HepG2 (cell line): ENCODE results near the gene USP19. TPM values are rescaled to one million over a fixed set of nuclear protein-coding genes. Genes with fewer than 3 reads are reported as not detected.

Experiments used
- DZIP1 ChIP-seq: sonication (generic); formaldehyde crosslinking; IDR thresholded peaks from 2 replicates; pipeline ENCODE4 v1.5.0; 2020; ENCODE audit warnings: mild to moderate bottlenecking, missing genetic modification reagents
- MAX ChIP-seq: IDR thresholded peaks from 2 replicates; pipeline ENCODE4 v1.6.1; 2012; ENCODE audit warnings: inconsistent platforms
- RERE ChIP-seq: IDR thresholded peaks from 2 replicates; pipeline ENCODE4 v1.6.1; 2016; ENCODE audit warnings: low read depth, missing genetic modification reagents, missing compliant biosample characterization
- SYNCRIP ChIP-seq: fragments of 200-400 bp; formaldehyde crosslinking; IDR thresholded peaks from 2 replicates; pipeline ENCODE4 v1.6.1; 2018; ENCODE audit warnings: mild to moderate bottlenecking, low read depth, low read length; ENCODE audit not compliant: insufficient read depth
- TARDBP ChIP-seq: sonication (generic); formaldehyde crosslinking; IDR thresholded peaks from 2 replicates; pipeline ENCODE4 v1.8.0; 2022; ENCODE audit warnings: mild to moderate bottlenecking, missing genetic modification reagents
- THAP11 ChIP-seq: IDR thresholded peaks from 2 replicates; pipeline ENCODE4 v1.6.1; 2016; ENCODE audit warnings: missing biosample characterization, missing genetic modification reagents
- ZFP36L1 ChIP-seq: sonication (generic); formaldehyde crosslinking; IDR thresholded peaks from 2 replicates; pipeline ENCODE4 v1.8.0; 2022; ENCODE audit warnings: mild to moderate bottlenecking, missing genetic modification reagents, moderate library complexity
- ZFP91 ChIP-seq: sonication (generic); formaldehyde crosslinking; IDR thresholded peaks from 2 replicates; pipeline ENCODE4 v1.9.0; 2022; ENCODE audit warnings: missing genetic modification reagents, mild to moderate bottlenecking, borderline replicate concordance
- ZMYM2 ChIP-seq: sonication (generic); formaldehyde crosslinking; IDR thresholded peaks from 2 replicates; pipeline ENCODE4 v1.8.0; 2022; ENCODE audit warnings: mild to moderate bottlenecking, missing genetic modification reagents
- ZNF101 ChIP-seq: sonication (generic); formaldehyde crosslinking; IDR thresholded peaks from 2 replicates; pipeline ENCODE4 v1.4.0; 2020; ENCODE audit warnings: mild to moderate bottlenecking, low read depth, missing genetic modification reagents, borderline replicate concordance
- ZNF34 ChIP-seq: sonication (generic); formaldehyde crosslinking; IDR thresholded peaks from 2 replicates; pipeline ENCODE4 v1.4.0; 2020; ENCODE audit warnings: mild to moderate bottlenecking, missing genetic modification reagents, borderline replicate concordance
- ZNF343 ChIP-seq: sonication (generic); formaldehyde crosslinking; IDR thresholded peaks from 2 replicates; pipeline ENCODE4 v1.4.0; 2020; ENCODE audit warnings: mild to moderate bottlenecking, missing genetic modification reagents
- ZNF430 ChIP-seq: sonication (generic); formaldehyde crosslinking; IDR thresholded peaks from 2 replicates; pipeline ENCODE4 v1.9.0; 2021; ENCODE audit warnings: mild to moderate bottlenecking, missing genetic modification reagents
- ZNF503 ChIP-seq: sonication (generic); formaldehyde crosslinking; IDR thresholded peaks from 2 replicates; pipeline ENCODE4 v1.4.0; 2020; ENCODE audit warnings: missing genetic modification reagents
- ZNF709 ChIP-seq: sonication (generic); formaldehyde crosslinking; IDR thresholded peaks from 2 replicates; pipeline ENCODE4 v1.5.0; 2020; ENCODE audit warnings: mild to moderate bottlenecking, missing genetic modification reagents
- ZNF773 ChIP-seq: sonication (generic); formaldehyde crosslinking; IDR thresholded peaks from 2 replicates; pipeline ENCODE4 v1.4.0; 2020; ENCODE audit warnings: missing genetic modification reagents, borderline replicate concordance
- polyA plus RNA-seq, 8 experiments: library from polyadenylated mRNA; depleted of rRNA in 3 of 8; stranded (reverse) in 7 of 8; unstranded in 1 of 8; fragments of >200 nt; fragmentation: Illumina TruSeq in 4 of 8; extraction: Trizol in 4 of 8; gene quantifications; 2 replicates each; pipeline versions ENCODE4 v1.2.1 to v1.2.3, GENCODE V29; 2011 to 2016; ENCODE audit warnings: low read depth in 4 of 8, missing spikeins in 1 of 8, mixed read lengths in 1 of 8; ENCODE audit not compliant: insufficient read depth in 1 of 8
- total RNA-seq, 5 experiments: library from RNA; depleted of rRNA; stranded (reverse); fragments of >200 nt; fragmentation: Illumina TruSeq; extraction: Trizol; gene quantifications; 2 replicates each; pipeline ENCODE4 v1.2.3, GENCODE V29; 2016; ENCODE audit warnings: low read depth in 1 of 5

Gene USP19
- total and polyA plus RNA-seq, 2 of the 13 experiments (the other 11 are each of a cell fraction or from before 2014, with no cell fraction given) = 28.3 to 31.7 TPM

GRCh38 chr3:49093853-49094767 is 26.5 kb downstream of the USP19 start, which contains the start of gene QRICH1 (continued):
- TF ChIP-seq ZNF430 (CRISPR knock-in tag) = peak; percentile 40; the same call in 1 of the 2 replicates
- TF ChIP-seq ZMYM2 (CRISPR knock-in tag) = no peak
- TF ChIP-seq RERE (CRISPR knock-in tag) = no peak
- TF ChIP-seq ZNF773 (CRISPR knock-in tag) = no peak
- 0 out of 2 replicates have a peak, but pooled peaks have one; percentile 13 for TF ChIP-seq ZNF34 (CRISPR knock-in tag)
- peak; percentile 81 for TF ChIP-seq ZFP36L1
- peak; percentile 81; the same call in 1 of the 2 replicates for TF ChIP-seq ZNF709 (CRISPR knock-in tag)
- TF ChIP-seq THAP11 (CRISPR knock-in tag) = peak; percentile 85
- no peak; the same call in 1 of the 2 replicates for TF ChIP-seq TARDBP (CRISPR knock-in tag)
- 0 out of 2 replicates have a peak, but pooled peaks have one; percentile 13 for TF ChIP-seq ZNF503 (CRISPR knock-in tag)
- TF ChIP-seq ZNF101 = no peak
- peak; percentile 79 for TF ChIP-seq MAX
- peak; percentile 100 for TF ChIP-seq ZFP91 (CRISPR knock-in tag)
- no peak for TF ChIP-seq SYNCRIP
- TF ChIP-seq DZIP1 (CRISPR knock-in tag) = no peak; the same call in 1 of the 2 replicates
- no peak for TF ChIP-seq ZNF343 (CRISPR knock-in tag)
